Breast epithelium (tissue), 4 donors: Measurements from ENCODE around the gene FAF1. TPM values are rescaled to one million over a fixed set of nuclear protein-coding genes. Genes with fewer than 3 reads are reported as not detected.

Experiments
- DNase-seq, 2 donors: peaks; one replicate each; pipeline ENCODE4 v3.0.0-alpha.2; 2019; ENCODE audit warnings: low spot score in 2 of 2
- H3K27ac ChIP-seq, 2 donors: fragments of 200-600 bp; sonication (generic) in 1 of 2; one replicate each; pipeline ENCODE4 v1.5.1; 2016 to 2019; ENCODE audit warnings: mild to moderate bottlenecking in 1 of 2
- H3K27me3 ChIP-seq, 2 donors: fragments of 200-600 bp; sonication (generic) in 1 of 2; one replicate each; pipeline versions ENCODE4 v1.5.1 to v1.6.0; 2017 to 2019; ENCODE audit warnings: control low read depth in 1 of 2, mild to moderate bottlenecking in 1 of 2
- H3K36me3 ChIP-seq: fragments of 200-600 bp; one replicate; pipeline ENCODE4 v1.5.1; 2019
- H3K4me1 ChIP-seq, 2 donors: fragments of 200-600 bp; sonication (generic); one replicate each; pipeline ENCODE4 v1.5.1; 2016 to 2019; ENCODE audit warnings: control low read depth in 1 of 2
- H3K4me3 ChIP-seq, 3 donors: fragments of 200-600 bp; sonication (generic); 1 replicate in 2 of 3; 2 replicates in 1 of 3; pipeline ENCODE4 v1.5.1; 2016 to 2019; ENCODE audit warnings: mild to moderate bottlenecking in 3 of 3, moderate library complexity in 2 of 3
- H3K9me3 ChIP-seq, 2 donors: fragments of 200-600 bp; sonication (generic) in 1 of 2; one replicate each; pipeline ENCODE4 v1.5.1; 2016 to 2019; ENCODE audit warnings: control low read depth in 1 of 2
- CTCF ChIP-seq, 3 donors: fragments of 450-650 bp; IDR thresholded peaks; one replicate each; pipeline ENCODE4 v1.5.1; 2016 to 2017; ENCODE audit warnings: antibody characterized with exemption in 3 of 3, mild to moderate bottlenecking in 3 of 3, moderate library complexity in 3 of 3
- POLR2A ChIP-seq: fragments of 450-650 bp; IDR thresholded peaks from one replicate; pipeline ENCODE4 v1.6.1; 2016; ENCODE audit warnings: antibody characterized with exemption, mild to moderate bottlenecking, moderate library complexity
- POLR2AphosphoS5 ChIP-seq, 3 donors: sonication (generic); formaldehyde crosslinking; IDR thresholded peaks; one replicate each; pipeline ENCODE4 v1.6.1; 2017; ENCODE audit warnings: antibody characterized with exemption in 3 of 3
- intact Hi-C: fragments of 100-400 bp; cut with DNase I; formaldehyde crosslinking; loops from one replicate; pipeline ENCODE4 v1.15.1; 2023; ENCODE audit warnings: low total_unique reads
- total RNA-seq, 3 donors: library from RNA; depleted of rRNA; stranded (reverse); fragments of >200 nt; gene quantifications; one replicate each; pipeline ENCODE4 v1.1.0, GENCODE V29; 2016

The FAF1 gene
- total RNA-seq, 3 donors from 2014 or later = 34.9 to 58.2 (median 42.0) TPM

DNA sequence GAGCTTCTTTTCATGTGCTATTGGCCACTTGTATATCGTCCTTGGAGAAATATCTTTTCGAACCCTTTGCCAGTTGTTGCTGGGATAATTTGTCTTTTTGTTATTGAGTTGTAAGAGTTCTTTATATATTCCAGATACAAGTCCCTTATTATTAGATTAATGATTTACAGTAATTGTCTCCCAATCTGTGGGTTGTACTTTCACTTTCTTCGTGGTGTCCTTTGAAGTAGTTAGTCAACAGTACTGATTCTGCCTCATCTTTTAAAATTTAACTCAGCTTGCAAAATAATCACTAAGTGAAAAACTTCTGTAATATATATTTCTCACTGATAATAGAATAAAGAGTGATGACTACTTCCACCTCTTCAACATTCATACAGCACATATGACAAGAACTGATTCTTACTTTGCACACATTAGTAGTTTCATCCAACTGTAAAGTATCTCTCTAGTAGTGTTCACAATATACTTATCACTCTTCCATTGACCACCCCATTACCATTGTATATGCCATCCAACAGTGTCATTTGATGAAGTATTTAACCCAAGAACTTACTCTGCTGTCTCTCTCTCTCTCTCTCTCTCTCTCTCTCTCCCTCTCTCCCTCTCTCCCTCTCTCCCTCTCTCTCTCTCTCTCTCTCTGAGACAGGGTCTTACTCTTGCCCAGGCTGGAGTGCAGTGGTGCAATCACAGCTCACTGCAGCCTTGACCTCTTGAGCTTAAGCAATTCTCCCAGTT, 432.6 kb downstream of the FAF1 start:
- Histone ChIP-seq H3K4me1 (no peaks in the 10 kb centered on the region), H3K27ac (no peak overlapping the region), H3K27me3 (no peaks in the 10 kb centered on the region), H3K4me3 (no peak overlapping the region), H3K9me3 (peaks cover 0 to 7% of the 10 kb centered on the region in 2 donors), H3K36me3 (no peaks in the 10 kb centered on the region)
- TF ChIP-seq CTCF (IDR thresholded peaks at IDR 0.05) (no peak), POLR2AphosphoS5 (IDR thresholded peaks at IDR 0.05) (no peak), POLR2A (no peak)
- intact Hi-C loops = no loop called here
- DNase-seq = no peak

DNA sequence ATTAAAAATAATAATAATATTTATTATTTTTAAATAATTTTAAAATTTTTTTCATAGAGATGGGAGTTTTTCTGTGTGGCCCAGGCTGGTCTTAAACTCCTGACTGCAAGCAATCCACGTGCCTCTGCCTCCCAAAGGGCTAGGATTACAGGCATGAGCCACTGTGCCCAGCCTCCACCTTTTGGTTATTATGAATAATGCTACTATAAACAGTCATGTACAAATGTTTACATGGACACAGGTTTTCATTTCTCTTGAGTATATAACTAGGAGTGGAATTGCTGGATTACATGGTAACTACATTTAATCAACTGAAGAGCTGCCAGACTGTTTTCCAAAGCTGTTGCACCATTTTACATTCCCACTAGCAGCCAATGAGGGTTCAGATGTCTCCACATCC, 433.6 kb downstream of the FAF1 start:
- no peaks in the 10 kb centered on the region for H3K36me3 ChIP-seq

GRCh38 chr1:50523548-50523947, 436.5 kb downstream of the FAF1 start:
- no peak for DNase-seq
- peaks cover 0 to 7% of the 10 kb centered on the region in 2 donors for H3K9me3 ChIP-seq
- no peaks in the 10 kb centered on the region for H3K4me1 ChIP-seq
- no peak overlapping the region for H3K4me3 ChIP-seq
- intact Hi-C loops = no loop called here
- no peak overlapping the region for H3K27ac ChIP-seq
- TF ChIP-seq CTCF (IDR thresholded peaks at IDR 0.05) (no peak), POLR2AphosphoS5 (IDR thresholded peaks at IDR 0.05) (no peak), POLR2A (no peak)
- no peaks in the 10 kb centered on the region for H3K27me3 ChIP-seq
- no peaks in the 10 kb centered on the region for H3K36me3 ChIP-seq

More for the DNA sequence above, 433.6 kb downstream of the FAF1 start:
- Histone ChIP-seq H3K4me1 (no peaks in the 10 kb centered on the region), H3K9me3 (peaks cover 0 to 7% of the 10 kb centered on the region in 2 donors), H3K4me3 (no peak overlapping the region), H3K27me3 (no peaks in the 10 kb centered on the region), H3K27ac (no peak overlapping the region)
- intact Hi-C loops = no loop called here
- DNase-seq = no peak
- TF ChIP-seq CTCF (IDR thresholded peaks at IDR 0.05) (no peak), POLR2AphosphoS5 (IDR thresholded peaks at IDR 0.05) (no peak), POLR2A (no peak)

DNA sequence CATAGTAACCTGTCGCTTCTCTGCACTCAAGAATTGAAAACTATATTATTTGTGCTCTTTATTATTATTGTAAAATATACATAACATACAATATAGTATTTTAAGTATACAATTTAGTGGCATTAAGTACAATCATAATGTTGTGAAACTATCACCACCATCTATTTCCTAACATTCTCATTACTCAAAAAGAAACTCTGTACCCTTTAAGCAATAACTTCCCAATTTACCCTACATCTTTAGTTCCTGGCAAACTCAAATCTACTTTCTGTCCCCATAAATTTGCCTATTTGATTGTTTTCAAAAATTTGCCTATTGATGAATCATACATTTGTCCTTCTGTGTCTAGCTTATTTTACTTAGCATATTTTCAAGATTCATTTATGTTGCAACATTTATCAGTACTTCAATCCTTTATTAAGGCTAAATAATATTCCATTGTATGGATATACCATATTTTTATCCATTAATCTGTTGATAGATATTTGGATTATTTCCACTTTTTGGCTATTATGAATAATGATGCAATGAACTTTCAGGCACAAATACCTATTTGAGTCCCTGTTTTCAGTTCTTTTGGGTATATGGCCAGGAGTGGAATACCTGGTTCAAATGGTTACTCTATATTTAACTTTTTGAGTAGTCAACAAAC, 437.2 kb downstream of the FAF1 start:
- H3K27me3 ChIP-seq = no peaks in the 10 kb centered on the region
- TF ChIP-seq CTCF (IDR thresholded peaks at IDR 0.05) (no peak), POLR2A (no peak), POLR2AphosphoS5 (IDR thresholded peaks at IDR 0.05) (no peak)
- no peaks in the 10 kb centered on the region for H3K36me3 ChIP-seq
- no peak overlapping the region for H3K27ac ChIP-seq
- H3K4me3 ChIP-seq = no peak overlapping the region
- H3K9me3 ChIP-seq = peaks cover 0 to 7% of the 10 kb centered on the region in 2 donors
- DNase-seq = no peak
- H3K4me1 ChIP-seq = no peaks in the 10 kb centered on the region
- intact Hi-C loops = no loop called here

DNA sequence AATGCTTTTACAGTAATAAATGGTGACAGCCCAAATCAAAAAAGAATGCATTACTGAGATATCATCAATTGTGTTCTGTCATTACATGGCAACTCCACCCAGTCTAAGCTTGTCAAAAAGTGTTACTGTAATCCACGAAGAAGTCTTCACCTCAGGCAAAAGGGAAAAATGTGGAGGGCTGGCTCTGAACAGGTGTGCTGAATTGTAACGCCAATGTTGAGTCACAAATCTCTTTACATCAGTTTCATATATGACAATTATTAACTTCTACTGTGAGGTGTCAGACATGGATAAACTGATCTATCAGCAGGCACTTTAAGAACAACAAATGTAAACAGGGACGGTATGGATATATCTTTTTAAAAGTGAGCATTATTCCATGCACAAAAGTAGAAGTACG, 438.4 kb downstream of the FAF1 start:
- no peak overlapping the region for H3K4me3 ChIP-seq
- intact Hi-C loops = no loop called here
- no peaks in the 10 kb centered on the region for H3K4me1 ChIP-seq
- no peak for TF ChIP-seq POLR2A
- TF ChIP-seq CTCF (IDR thresholded peaks at IDR 0.05) = no peak
- no peak for TF ChIP-seq POLR2AphosphoS5 (IDR thresholded peaks at IDR 0.05)
- H3K27ac ChIP-seq = no peak overlapping the region
- no peaks in the 10 kb centered on the region for H3K36me3 ChIP-seq
- DNase-seq = no peak
- H3K27me3 ChIP-seq = no peaks in the 10 kb centered on the region
- peaks cover 0 to 7% of the 10 kb centered on the region in 2 donors for H3K9me3 ChIP-seq
